ENCODE measurements around the gene C5orf22. TPM values are rescaled to one million over a fixed set of nuclear protein-coding genes. Genes with fewer than 3 reads are reported as not detected.

Gene C5orf22
- total and polyA plus RNA-seq, 10 of the 15 experiments (the other 5 are each of a cell fraction or from before 2014, with no cell fraction given), result 10.5 to 35.5 (median 24.0) TPM

DNA sequence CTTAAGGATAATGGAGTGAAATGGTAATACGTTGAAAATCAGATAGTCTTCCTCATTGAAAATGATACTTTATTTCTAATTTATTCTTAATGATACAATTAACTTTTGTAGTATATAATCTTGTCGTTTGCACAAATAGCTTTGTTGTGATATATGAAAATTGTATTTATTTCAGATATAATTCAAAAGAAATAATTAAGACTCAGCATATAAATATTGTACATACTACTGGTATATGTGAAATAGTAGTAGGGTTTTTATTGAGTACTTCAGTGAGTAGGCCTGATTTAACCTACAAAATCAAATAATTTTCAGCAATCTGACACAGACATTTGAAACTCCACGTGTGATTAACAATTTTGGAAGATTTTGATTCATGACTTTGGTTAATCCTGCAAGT is 4.8 kb downstream of the C5orf22 start:
- ChIA-PET CTCF (interaction anchor here (0.9 kb wide), 1 partner anchor 17 kb away, joined by 3 read pairs; no protein-coding TSS in a partner anchor), POLR2A (interaction anchor here (0.8 kb wide), 1 partner anchor 17 kb away, joined by 4 read pairs; no protein-coding TSS in a partner anchor), RAD21 (ENCODE audit: unreplicated experiment) (no interaction called here), SMC1A (ENCODE audit: uncharacterized antibody, unreplicated experiment) (interaction anchor here (0.7 to 1.9 kb wide), 4 partner anchors 9 to 14 kb away, joined by 3 to 7 read pairs (median 3); no protein-coding TSS in a partner anchor)
- Histone ChIP-seq H3K9me3 (replicated peaks; ENCODE audit: control insufficient read depth, insufficient read depth, low read length) (no peaks in the 10 kb centered on the region), H3K27ac (ENCODE audit: control insufficient read depth, insufficient read depth) (no peak overlapping the region), H4K20me1 (ENCODE audit: control insufficient read depth, insufficient read depth) (no peaks in the 10 kb centered on the region), H3K4me2 (ENCODE audit: control insufficient read depth, insufficient read depth) (no peak overlapping the region), H3K27me3 (replicated peaks in 1 of 2; ENCODE audit: control insufficient read depth in 2 of 2, insufficient read depth in 2 of 2, low read length in 1 of 2) (no peaks in the 10 kb centered on the region), H2AFZ (ENCODE audit: control insufficient read depth, low read depth, low read length) (no peak overlapping the region), H3K36me3 (ENCODE audit: control insufficient read depth in 2 of 2, insufficient read depth in 2 of 2, low read length in 1 of 2) (peaks cover 0 to 15% of the 10 kb centered on the region in 2 experiments; a peak in 2 of 4 replicates), H3K4me1 (ENCODE audit: control insufficient read depth, insufficient read depth, low read length) (peaks cover 9% of the 10 kb centered on the region), H3K79me2 (ENCODE audit: control insufficient read depth, insufficient read depth, low read length) (peaks cover 20% of the 10 kb centered on the region), H3K4me3 (no peak overlapping the region), H3K9ac (ENCODE audit: control insufficient read depth, insufficient read depth, low read length) (no peak overlapping the region)
- intact Hi-C loops (cut with micrococcal nuclease; ENCODE audit: unreplicated experiment), result no loop called here
- 98% methylated on average over 3 of the region's 3 CpGs for WGBS (ENCODE audit: insufficient coverage, insufficient replicate concordance, low lambda C conversion rate, missing lambda C conversion rate)
- DNase-seq (ENCODE audit: low read depth, low spot score), result no peak
- in situ Hi-C loops (cut with MboI), result no loop called here
- BruUV-seq (replicated peaks), result no TSS peak
- ATAC-seq, result no peak
- TF ChIP-seq ZNF622 (IDR thresholded peaks at IDR 0.05), result no peak
- TF ChIP-seq KLF5 (IDR thresholded peaks at IDR 0.05; ENCODE audit: partially characterized antibody), result no peak
- TF ChIP-seq TBL1XR1 (IDR thresholded peaks at IDR 0.05; ENCODE audit: low read depth, low read length), result no peak
- TF ChIP-seq, protein P1, sequence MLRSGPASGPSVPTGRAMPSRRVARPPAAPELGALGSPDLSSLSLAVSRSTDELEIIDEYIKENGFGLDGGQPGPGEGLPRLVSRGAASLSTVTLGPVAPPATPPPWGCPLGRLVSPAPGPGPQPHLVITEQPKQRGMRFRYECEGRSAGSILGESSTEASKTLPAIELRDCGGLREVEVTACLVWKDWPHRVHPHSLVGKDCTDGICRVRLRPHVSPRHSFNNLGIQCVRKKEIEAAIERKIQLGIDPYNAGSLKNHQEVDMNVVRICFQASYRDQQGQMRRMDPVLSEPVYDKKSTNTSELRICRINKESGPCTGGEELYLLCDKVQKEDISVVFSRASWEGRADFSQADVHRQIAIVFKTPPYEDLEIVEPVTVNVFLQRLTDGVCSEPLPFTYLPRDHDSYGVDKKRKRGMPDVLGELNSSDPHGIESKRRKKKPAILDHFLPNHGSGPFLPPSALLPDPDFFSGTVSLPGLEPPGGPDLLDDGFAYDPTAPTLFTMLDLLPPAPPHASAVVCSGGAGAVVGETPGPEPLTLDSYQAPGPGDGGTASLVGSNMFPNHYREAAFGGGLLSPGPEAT (IDR thresholded peaks at IDR 0.05; ENCODE audit: low read depth), result no peak
- no peak for TF ChIP-seq NR2C2 (IDR thresholded peaks at IDR 0.05; ENCODE audit: borderline replicate concordance, control insufficient read depth, insufficient read length, low read depth)
- no peak for FAIRE-seq

DNA sequence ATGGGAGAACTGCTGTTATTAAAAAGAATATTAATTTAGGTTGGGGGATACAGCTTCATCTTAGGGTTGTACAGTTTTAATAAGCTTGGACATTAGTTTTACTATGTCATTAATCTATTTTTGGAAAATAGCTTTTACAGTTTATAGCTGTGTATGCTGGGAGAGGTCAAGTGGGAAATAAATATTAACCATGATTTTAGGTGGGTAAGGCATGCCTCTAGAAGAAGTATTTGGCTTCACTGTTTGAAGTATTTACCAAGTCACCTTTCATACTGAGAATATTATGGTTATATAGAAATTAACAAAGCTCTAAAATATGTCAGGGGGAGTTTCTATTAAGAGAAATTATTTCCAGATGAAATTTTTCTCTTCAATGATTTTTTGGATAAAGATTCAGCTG is 5.2 kb downstream of the C5orf22 start:
- Histone ChIP-seq H3K9ac (ENCODE audit: control insufficient read depth, insufficient read depth, low read length) (no peak overlapping the region), H3K27ac (ENCODE audit: control insufficient read depth, insufficient read depth) (no peak overlapping the region), H3K4me1 (ENCODE audit: control insufficient read depth, insufficient read depth, low read length) (peaks cover 9% of the 10 kb centered on the region), H3K27me3 (replicated peaks in 1 of 2; ENCODE audit: control insufficient read depth in 2 of 2, insufficient read depth in 2 of 2, low read length in 1 of 2) (no peaks in the 10 kb centered on the region), H2AFZ (ENCODE audit: control insufficient read depth, low read depth, low read length) (no peak overlapping the region), H4K20me1 (ENCODE audit: control insufficient read depth, insufficient read depth) (no peaks in the 10 kb centered on the region), H3K4me3 (no peak overlapping the region), H3K9me3 (replicated peaks; ENCODE audit: control insufficient read depth, insufficient read depth, low read length) (no peaks in the 10 kb centered on the region), H3K36me3 (ENCODE audit: control insufficient read depth in 2 of 2, insufficient read depth in 2 of 2, low read length in 1 of 2) (peaks cover 0 to 15% of the 10 kb centered on the region in 2 experiments; a peak in 2 of 4 replicates), H3K4me2 (ENCODE audit: control insufficient read depth, insufficient read depth) (no peak overlapping the region), H3K79me2 (ENCODE audit: control insufficient read depth, insufficient read depth, low read length) (peaks cover 18% of the 10 kb centered on the region)
- no peak for DNase-seq (ENCODE audit: low read depth, low spot score)
- intact Hi-C loops (cut with micrococcal nuclease; ENCODE audit: unreplicated experiment) (no loop called here), in situ Hi-C loops (cut with MboI) (no loop called here)
- RAD21 ChIA-PET (ENCODE audit: unreplicated experiment), result no interaction called here
- FAIRE-seq, result no peak
- BruUV-seq (replicated peaks), result no TSS peak
- SMC1A ChIA-PET (ENCODE audit: uncharacterized antibody, unreplicated experiment), result interaction anchor here (0.9 to 1.9 kb wide), 3 partner anchors 9 to 16 kb away, joined by 3 to 7 read pairs (median 3); no protein-coding TSS in a partner anchor
- POLR2A ChIA-PET, result interaction anchor here (0.8 kb wide), 1 partner anchor 17 kb away, joined by 4 read pairs; no protein-coding TSS in a partner anchor
- ATAC-seq, result no peak
- CTCF ChIA-PET, result interaction anchor here (0.9 kb wide), 1 partner anchor 17 kb away, joined by 3 read pairs; no protein-coding TSS in a partner anchor
- no peak for TF ChIP-seq GABPA (IDR thresholded peaks at IDR 0.05; ENCODE audit: low read depth)
- TF ChIP-seq SMARCA5 (IDR thresholded peaks at IDR 0.05), result no peak
- no peak for TF ChIP-seq ZNF384 (IDR thresholded peaks at IDR 0.05; ENCODE audit: borderline replicate concordance, low read depth, low read length)
- no peak for TF ChIP-seq FOS (IDR thresholded peaks at IDR 0.05; ENCODE audit: borderline replicate concordance, extremely low read depth, insufficient read length)
- TF ChIP-seq CBFB (IDR thresholded peaks at IDR 0.05; ENCODE audit: low read depth), result no peak
- TF ChIP-seq CHD1 (IDR thresholded peaks at IDR 0.05; ENCODE audit: low read depth, low read length), result no peak
- TF ChIP-seq, protein P2, sequence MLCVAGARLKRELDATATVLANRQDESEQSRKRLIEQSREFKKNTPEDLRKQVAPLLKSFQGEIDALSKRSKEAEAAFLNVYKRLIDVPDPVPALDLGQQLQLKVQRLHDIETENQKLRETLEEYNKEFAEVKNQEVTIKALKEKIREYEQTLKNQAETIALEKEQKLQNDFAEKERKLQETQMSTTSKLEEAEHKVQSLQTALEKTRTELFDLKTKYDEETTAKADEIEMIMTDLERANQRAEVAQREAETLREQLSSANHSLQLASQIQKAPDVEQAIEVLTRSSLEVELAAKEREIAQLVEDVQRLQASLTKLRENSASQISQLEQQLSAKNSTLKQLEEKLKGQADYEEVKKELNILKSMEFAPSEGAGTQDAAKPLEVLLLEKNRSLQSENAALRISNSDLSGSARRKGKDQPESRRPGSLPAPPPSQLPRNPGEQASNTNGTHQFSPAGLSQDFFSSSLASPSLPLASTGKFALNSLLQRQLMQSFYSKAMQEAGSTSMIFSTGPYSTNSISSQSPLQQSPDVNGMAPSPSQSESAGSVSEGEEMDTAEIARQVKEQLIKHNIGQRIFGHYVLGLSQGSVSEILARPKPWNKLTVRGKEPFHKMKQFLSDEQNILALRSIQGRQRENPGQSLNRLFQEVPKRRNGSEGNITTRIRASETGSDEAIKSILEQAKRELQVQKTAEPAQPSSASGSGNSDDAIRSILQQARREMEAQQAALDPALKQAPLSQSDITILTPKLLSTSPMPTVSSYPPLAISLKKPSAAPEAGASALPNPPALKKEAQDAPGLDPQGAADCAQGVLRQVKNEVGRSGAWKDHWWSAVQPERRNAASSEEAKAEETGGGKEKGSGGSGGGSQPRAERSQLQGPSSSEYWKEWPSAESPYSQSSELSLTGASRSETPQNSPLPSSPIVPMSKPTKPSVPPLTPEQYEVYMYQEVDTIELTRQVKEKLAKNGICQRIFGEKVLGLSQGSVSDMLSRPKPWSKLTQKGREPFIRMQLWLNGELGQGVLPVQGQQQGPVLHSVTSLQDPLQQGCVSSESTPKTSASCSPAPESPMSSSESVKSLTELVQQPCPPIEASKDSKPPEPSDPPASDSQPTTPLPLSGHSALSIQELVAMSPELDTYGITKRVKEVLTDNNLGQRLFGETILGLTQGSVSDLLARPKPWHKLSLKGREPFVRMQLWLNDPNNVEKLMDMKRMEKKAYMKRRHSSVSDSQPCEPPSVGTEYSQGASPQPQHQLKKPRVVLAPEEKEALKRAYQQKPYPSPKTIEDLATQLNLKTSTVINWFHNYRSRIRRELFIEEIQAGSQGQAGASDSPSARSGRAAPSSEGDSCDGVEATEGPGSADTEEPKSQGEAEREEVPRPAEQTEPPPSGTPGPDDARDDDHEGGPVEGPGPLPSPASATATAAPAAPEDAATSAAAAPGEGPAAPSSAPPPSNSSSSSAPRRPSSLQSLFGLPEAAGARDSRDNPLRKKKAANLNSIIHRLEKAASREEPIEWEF (IDR thresholded peaks at IDR 0.05; ENCODE audit: insufficient replicate concordance, low read depth, low read length), result no peak
